Germinal center (tissue), 1 donor: Measurements from ENCODE around the gene RNF207.

Source experiments
- DNase-seq: peaks from one replicate; pipeline ENCODE4 v3.0.0; 2012; ENCODE audit warnings: mixed read lengths, low spot score

RNF207 gene

DNA sequence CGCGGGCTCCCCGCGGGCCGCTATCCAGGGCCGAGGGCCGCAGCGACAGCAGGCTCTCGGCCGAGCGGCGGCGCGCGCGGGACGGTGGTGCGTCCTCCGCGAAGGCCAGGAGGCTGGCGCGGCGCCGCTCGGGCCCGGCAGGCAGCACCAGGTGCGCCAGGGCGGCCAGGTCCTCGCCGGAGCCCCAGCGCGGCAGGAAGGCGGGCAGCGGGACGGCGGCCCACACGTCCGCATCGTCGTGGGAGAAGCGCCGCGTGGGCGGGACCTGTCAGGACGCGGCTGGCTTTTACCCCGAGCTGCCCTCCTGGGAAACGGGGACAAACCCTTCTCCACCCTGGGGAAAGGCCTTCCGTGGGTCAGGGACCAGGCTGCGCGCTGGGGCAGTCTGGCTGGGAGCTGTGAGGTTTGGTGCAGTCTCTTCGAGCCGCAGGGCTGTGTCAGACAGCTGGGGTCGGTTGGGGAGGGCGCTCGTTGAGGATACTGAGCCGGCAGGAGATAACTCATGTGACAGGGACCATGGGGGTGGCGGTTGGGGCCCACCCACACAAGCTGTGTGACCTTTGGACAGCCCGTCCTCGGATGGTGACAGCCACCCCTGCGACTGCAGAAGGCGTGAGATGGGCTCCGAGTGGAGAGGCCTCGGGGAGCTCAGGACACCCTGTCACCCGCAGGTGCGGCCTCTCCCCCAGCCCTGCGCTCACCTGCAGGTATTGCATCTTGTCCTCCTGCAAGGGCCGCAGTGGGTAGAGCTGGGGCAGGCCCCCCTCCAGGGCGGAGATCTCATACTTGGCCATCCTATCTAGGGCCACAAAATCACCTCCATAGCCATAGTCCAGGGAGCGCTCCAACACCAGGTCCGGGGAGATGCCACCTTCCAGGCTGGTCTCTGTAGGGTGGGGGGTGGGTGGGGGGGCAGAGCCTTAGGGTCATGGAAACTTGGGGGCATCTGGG, 44.1 kb downstream of the RNF207 start:
- no peak for DNase-seq

DNA sequence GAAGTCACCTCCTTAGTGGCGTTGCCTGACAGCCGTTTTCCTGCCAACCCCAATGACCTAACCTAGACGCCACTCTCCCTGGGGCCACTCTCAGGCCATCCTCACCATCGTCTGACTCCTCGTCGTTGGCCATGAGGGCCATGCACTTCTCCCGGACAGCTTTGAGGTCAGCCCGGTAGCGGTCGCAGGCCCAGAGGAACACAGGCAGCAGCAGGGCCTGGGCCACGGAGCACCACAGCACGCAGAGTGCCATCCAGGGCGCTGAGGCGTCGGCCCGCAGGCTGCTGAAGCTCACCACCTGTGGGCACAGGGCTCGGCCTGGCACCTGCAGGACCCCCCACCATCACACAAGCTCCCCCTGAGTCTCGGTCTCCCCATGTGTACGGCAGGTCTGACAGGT, 45.3 kb downstream of the RNF207 start:
- no peak for DNase-seq

DNA sequence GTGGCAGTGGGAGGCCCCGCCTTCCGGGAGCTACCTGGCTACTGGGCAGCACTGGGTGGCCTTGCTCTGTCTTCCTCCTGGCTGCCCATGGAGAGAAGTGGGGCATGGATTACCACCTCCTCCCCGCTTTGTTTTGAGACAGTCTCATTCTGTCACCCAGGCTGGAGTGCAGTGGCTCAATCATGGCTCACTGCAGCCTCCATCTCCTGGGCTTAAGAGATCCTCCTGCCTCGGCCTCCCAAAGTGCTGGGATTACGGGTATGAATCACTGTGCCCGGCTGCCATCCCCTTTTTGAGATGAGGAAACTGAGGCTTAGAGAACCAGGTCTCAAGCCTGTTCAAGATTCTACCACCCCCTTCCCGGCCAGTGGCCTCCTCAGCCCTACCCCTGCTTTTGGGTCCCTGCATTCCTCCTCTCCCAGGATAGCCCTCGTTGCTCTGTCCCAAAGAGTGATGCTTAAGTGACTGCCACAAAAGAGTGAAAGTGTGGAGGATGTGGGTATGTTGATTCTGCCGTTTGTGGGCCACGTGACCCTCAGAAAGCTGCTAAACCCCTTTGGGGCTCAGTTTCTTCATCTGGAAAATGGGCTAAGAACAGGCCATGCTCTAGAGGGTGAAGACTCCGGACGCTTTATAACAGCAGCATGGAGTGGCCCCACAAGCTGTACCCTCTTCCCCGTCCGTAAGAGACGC, 45.9 kb downstream of the RNF207 start:
- DNase-seq: no peak

DNA sequence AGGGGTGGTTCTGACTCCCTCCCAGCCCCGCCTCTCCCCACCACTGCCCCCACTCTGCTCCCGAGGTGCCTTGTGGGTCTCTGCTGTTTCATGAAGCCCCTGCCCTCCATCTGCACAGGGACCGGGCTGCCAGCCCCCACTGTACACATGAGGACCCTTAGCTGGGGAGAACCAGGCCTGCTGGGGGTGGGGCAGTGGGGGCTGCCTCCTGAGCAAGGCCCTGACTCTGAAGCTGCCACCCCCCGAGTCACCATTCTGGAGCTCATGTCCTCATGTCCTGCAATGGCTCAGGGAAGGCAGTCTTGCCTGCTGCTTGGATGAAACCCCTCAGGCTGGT, 46.4 kb downstream of the RNF207 start:
- no peak for DNase-seq

DNA sequence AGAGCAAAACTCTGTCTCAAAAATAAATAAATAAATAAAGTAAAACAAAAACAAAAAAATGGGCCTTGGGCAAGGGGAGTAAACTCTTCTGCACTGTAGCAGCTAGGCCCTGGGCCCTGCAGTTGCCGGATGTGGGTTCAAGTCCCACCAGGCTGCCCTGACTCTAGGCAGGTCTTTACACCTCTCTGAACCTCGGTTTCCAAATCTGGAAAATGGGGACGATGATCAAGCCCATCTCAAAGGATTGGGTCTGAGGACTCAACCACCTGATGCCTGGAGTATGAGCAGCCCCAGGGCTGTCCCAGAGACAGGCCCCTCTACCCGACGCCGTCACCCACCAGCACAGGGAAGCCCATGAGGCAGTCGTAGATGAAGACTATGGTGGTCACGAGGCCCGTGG, 47.5 kb downstream of the RNF207 start:
- DNase-seq: no peak

DNA sequence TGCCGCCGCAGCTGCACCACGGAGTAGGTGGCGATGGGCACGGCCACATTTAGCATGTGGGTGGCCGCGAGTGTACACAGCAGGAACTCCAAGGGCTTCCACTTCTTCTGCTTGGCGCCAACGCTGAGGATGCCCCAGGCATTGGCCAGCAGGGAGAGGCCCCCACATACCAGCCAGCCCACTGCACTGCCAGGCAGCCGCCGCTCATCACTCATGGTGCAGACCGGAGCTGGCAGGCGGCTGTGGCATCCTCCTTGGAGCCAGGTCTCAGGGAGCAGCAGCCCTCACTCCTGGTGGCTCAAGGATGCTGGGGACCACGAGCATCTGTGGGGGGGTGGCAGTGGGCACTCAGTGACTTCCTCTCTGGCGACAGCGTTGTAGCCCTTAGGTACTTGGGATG, 48.8 kb downstream of the RNF207 start:
- no peak for DNase-seq

DNA sequence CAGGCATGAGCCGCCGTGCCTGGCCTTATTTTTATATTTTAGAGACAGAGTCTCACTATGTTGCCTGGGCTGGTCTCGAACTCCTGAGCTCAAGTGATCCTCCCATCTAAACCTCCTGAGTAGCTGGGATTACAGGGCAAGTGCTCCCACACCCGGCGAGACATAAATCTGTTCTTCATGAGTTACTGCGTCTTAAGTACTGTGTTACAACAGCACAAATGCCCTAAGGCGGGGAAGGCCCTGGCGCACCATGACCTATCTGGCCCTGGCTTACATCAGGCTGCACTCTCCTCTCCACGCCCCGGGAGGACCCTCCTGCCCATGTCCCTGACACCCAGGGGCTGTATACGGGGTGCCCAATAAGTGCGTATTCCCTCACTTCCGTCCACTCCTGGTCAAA, 50.7 kb downstream of the RNF207 start:
- no peak for DNase-seq

DNA sequence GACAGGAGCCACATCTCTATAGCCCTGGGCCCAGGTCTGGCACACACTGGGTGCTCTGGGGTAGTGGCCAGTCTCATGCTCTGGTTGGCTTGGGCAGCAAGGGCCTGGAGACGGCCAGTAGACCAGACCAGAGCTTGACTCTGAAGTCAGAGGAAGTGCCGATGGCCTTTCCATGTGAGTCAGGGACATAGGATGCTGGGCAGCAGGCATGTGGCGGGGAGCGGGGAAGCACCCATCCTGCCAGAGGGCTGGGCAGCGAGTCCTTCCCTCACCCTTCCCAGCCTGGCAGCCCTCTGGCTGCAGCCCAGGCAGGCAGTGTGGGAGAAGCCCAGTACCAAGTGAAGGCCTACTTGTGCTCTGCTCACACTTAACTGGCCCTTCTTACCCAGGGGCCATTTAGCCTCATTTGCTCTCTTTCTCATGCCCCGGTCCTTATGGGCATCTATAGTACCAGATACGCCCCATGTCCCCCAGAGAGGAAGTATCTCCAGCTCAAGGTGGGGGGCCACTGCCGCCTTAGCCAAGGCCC, 51.7 kb downstream of the RNF207 start:
- DNase-seq: no peak

DNA sequence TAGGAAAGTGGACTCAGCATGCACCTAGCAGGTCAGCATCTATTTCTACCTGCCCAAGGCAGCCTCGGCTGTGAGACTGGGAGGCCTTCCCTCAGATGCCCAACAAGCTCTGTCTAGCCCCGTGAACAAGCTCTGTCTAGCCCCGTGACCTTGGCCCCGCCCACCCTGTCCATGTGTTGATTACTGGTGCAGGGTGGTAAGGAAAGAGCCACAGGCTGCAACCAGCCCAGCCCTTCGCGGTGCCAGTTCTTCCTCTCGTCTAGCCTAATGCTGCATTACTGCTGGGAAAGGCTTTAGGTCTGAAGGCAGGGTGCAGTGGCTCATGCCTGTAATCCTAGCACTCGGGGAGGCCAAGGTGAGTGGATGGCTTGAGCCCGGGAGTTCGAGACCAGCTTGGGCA, 52.8 kb downstream of the RNF207 start:
- no peak for DNase-seq

DNA sequence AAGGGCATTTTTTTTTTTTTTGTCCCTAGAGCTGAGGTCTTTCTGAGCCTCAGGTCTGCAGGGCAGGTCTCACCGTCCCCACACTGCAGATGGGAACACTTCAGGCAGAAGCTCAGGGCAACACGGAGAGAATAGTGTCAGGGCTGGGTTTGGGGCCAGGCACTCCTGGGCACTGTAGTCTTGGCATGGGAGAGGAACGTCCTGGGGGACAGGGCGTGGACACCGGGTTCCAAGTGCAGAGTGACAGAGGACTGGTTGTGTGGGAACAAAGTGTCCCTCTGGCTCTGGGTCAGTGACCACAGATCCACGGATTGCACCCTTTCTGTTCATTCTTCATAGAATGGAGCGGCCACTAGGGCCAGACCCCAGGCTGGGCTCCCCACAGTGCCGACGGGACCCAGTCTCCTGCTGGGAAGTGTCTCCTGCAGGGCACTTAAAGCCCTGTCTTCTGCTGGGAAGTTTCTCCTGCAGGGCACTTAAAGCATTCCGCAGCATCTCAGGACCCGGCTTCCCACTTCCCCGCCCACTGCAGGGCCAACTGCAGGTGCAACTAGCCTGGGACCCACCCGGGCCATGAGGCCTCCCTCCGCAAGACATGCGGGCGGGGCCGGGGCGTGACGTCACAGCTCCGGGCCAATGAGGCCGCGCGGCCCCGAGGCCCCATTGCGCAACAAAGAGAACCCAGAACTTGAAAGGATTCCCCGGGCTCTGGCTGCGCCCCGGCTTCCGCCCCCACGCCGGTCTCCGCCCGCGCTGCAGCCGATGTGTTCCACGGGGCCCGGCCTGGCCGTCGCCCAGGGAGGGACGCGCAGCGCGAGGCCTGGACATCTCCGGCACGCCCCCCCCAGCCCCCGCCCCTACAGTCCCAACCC, 53.8 kb downstream of the RNF207 start:
- DNase-seq: peak; percentile 91

DNA sequence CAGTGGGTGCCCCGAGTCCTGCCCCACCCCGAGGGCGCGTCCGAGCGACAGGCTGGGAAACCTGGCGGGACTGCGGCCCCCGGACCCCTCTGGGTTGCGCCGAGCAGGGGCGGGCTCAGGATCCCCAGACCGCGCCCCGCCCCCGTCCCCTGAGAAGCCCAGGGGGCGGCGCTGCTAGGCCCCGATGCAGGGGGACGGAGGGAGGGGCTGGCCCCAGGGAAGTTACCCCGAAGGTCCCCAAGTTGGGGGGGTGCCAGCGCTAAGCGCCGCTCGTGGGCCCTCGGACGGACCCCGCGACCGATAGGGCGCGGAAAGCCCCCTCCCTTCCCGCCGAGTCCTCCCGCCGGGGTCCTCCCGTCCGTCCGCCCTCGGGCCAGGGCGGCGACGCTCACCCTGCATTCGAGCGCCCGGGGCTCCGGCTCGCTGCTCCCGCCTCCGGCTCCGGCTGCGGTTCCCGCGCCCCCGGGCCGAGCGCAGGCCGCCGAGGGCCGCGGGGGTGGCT, 54.6 kb downstream of the RNF207 start:
- DNase-seq: peak; percentile 51

DNA sequence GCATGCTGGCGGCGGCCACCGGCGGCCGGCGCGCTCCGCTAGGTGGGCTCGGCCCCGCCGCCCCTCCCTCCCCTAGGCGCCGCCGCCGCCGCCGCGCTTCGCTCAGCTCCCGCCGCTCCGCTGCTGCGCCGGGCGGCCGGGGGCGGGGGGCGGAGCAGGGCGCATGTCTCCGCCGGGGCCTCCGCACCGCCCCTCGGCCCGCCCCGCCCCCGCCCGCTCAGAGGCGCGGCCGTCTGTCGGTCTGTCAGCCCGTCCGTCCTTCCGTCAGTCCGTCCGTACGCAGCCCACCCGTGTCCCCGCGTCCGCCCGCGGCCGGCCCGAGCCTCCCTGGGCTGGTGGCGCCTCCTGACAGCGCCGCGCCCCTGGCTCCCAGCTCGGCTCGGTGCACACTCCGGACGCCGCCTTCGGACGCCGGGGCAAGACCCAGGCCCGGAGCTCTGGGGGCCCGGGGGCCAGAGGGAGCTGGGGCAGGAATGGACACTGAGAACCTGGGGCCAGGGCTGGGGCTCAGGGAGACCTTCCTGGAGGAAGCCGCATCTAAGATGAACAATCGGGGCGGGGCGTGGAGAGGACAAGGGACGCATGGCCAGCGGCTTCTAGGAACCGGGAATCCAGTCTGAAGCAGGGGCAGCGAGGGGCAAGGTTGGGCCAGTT, 55.2 kb downstream of the RNF207 start, which contains the start of gene GPR153:
Gene GPR153 (minus strand): TSS at position 138 of the 654 bp plus-strand sequence. CDS start 6,193 bp downstream, outside the sequence.
- DNase-seq: peak; percentile 62

DNA sequence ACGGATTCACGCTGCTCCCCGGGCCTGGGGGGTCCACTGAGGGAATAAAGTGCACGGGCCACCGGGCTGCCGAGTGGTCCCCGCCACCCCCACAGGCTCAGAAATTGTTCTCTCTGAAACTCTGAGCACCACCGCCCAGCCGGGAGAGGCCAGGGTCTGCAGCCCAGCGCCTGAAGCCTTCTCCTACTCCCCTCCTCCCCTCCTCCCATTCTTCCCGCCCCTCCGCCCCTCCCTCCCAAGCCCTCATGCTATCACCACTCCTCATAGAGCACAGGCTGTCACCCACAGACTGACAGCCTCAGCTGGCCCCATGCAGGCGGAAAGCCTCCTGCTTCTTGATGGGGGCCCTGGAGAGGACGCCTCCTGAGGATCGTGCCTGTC, 55.7 kb downstream of the RNF207 start:
- DNase-seq: no peak

DNA sequence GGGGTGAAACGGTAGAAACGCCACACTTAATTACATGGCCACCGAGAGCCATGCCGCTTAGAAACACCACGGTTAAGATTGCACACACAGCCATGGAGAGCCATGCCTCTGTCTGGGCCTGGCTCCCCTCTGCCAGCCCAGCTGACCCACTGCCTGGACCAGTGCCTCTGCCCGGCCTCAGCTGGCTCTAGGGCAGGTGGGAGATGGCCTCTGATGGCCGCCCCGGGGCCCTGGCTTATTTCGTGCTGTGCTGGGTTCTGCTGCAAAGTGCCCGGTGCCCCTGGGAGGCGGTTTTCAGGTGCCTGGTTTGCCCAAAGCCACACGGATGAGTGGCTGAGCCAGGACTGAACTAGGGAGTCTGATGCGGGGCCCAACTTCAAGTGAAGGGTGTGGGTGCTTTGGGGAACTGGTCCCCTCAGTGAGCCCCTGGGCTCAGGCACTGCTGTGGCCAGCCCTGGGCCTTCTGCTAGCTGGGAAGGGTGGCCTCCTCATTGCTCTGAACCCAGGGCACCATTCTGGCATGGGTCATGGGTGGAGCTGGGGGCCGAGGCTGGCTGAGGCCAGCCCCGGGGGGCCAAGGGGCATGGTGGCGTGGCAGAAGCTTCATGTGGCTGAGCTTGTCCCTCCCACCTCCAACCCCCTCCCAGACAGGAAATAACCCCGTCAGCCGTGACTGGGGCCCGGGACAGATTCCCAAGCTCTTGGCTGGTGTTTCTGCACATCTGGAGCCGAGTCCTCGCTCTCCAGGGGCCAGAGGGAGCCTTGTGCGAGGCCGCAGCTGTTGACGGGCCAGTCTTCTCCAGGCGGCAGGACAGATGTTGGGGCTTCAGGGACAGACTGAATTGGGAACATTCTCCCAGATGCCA, 56.9 kb downstream of the RNF207 start:
- no peak for DNase-seq

DNA sequence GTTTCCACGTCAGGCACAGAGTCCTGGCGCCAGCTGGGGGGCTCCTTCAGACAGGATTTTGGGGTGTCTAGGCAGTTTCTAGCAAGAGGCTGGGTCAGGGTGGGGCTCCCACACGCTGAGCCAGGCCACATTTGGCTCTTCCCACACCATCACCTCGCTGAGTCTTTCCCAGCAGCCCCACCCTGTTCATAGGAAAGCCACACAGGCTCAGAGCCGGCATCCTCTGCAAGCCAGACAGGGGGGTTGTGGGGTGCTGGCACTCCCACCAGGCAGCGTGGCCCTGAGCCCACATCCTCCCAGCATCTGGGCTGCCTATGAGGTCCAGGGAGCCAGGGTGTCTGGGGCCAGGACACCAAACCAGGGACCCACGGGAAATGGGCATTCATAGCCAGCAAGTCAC, 57.8 kb downstream of the RNF207 start:
- DNase-seq: no peak

DNA sequence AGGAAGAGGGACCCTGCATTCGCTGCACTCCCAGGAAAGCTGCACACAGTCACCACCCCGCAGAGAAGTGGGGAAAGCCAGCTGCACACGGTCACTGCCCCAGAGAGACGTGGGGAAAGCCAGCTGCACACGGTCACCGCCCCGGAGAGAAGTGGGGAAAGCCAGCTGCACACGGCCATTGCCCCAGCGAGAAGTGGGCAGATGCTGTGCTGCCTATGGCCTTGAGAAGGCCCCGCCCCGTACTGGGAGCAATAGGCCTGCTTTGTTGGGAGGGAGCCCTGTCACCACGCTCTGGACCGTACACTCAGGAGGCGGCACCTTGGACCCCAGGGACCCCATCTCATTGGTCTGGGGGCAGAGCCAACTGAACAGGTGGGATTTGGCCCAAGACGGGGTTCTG, 59.2 kb downstream of the RNF207 start:
- no peak for DNase-seq

DNA sequence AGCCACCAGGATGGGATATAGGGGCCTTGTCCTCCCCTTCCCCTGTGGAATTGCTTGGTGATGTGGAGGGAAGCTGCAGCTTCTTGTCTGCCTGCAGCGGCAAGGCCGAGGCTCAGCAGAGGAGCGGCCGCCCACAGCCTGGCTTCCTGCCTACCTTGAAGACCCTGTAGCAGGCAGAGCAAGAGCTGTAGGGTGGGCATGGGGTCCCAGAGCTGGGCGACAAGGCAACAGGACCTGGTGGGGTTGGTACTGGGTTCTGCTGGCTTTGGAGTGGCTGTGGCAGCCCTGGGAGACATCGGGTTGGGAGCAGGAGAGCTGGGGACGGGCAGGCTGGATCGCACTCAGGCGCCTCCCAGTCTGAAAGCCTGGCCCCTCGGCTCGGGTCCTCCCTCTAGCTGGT, 60.7 kb downstream of the RNF207 start:
- DNase-seq: no peak

DNA sequence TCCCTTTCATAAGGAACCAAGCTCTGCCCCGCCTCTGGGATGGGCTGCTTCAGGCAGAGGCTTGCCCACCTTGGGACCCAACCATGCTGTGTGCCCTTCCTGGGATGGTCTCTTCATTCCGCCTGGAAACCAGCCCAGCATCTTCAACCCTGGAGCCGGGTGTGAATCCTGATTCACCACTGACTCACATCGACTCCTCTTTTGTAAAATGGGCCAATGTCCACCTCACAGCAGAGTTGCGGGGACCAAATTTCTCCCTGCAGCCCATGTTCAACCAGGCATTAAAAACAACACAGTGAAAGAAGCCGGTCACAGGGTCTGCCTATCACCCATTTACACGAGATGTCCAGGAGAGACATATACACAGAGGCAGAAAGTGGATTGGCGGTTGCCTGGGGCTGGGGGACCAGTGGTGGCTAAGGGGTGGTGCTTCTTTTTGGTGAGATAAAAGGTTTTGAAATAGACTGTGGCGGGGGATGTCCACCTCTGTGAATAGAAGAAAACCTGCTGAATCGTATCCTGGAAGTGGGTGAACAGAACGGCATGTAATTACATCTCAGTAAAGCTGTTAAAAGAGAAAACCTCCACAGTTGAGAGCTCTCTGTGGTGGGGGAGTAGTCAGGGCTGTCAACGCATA, 61.9 kb downstream of the RNF207 start:
- no peak for DNase-seq

DNA sequence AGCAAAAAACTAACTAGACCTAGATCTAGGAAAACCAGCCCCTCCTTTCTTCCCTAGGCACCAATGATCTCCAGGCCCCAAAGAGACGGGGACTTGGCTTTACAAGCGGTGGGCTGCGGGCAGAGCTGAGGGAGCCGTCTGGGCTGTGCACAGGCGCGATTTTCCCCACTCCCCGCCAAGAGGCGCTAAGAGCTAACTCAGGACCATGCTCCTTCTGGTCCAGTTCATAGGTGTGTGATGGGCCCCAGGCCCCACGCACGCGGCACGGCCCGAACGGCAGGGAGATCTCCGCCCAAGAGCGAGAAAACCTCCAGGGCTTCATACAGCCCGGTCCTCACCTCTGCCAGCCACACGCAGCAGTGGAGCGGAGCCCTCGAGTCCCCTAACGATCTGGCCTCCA, 62.5 kb downstream of the RNF207 start:
- no peak for DNase-seq

DNA sequence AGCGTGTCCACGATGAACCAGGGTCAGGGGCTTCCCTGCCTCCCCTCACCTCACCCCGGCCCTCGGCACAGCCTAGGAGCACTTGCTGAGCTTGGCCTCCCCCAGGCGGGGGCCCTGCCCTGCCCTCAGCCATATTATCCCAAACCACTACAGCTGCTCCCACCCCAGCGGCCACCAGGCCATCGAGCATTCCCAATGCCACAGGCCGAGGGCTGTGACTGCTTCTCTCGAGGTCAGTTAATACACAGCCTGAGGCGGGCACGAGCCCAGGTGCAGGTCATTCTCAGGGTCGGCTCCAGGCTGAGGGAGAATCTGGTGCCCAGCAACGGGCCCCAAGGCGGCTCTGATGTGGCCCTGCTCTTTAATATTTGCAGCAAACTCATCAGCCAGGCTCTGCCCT, 63.4 kb downstream of the RNF207 start:
- no peak for DNase-seq
